ENCODE measurements around the gene ITCH.
"Not testable (repeated sequence)": the region's sequence is repeated elsewhere in the genome, so short reads cannot be mapped to it uniquely, and the experiment has no call there.

Gene ITCH

GRCh38 chr20:34421766-34422466 lies 58.8 kb downstream of the ITCH start:
- H4K20me1 ChIP-seq (ENCODE audit: insufficient read depth, low read length) = no peaks in the 10 kb centered on the region
- H3K79me2 ChIP-seq (ENCODE audit: insufficient read depth, low read length) = peaks cover 10% of the 10 kb centered on the region
- no peaks in the 10 kb centered on the region for H3K27me3 ChIP-seq (ENCODE audit: insufficient read depth, low read length, poor library complexity)
- no peak overlapping the region for H3K4me3 ChIP-seq (ENCODE audit: low read depth in 1 of 2, low read length in 2 of 2)
- H3K9me3 ChIP-seq (ENCODE audit: insufficient read depth, low read length, severe bottlenecking) = no peaks in the 10 kb centered on the region
- H3K27ac ChIP-seq (ENCODE audit: low read length) = no peak overlapping the region
- DNase-seq = no peak
- no peak overlapping the region for H2AFZ ChIP-seq (ENCODE audit: low read depth, low read length)
- no peak for TF ChIP-seq EZH2 (IDR thresholded peaks at IDR 0.05; ENCODE audit: borderline replicate concordance, low read depth, low read length, severe bottlenecking)
- no peak for TF ChIP-seq CTCF (IDR thresholded peaks at IDR 0.05; ENCODE audit: borderline replicate concordance, extremely low read depth, low read length, poor library complexity, severe bottlenecking)
- H3K36me3 ChIP-seq (ENCODE audit: insufficient read depth, low read length) = peaks cover 87% of the 10 kb centered on the region
- no peak overlapping the region for H3K4me2 ChIP-seq (ENCODE audit: insufficient read depth, low read length)
- ATAC-seq (ENCODE audit: insufficient read depth, low read depth) = no peak
- no peaks in the 10 kb centered on the region for H3K4me1 ChIP-seq (ENCODE audit: insufficient read depth, low read length)
- H3K9ac ChIP-seq (ENCODE audit: low read depth, low read length) = no peak overlapping the region

- H3K4me3 ChIP-seq (ENCODE audit: low read depth in 1 of 2, low read length in 2 of 2) = not testable (repeated sequence)
These were observed 62.1 kb downstream of the ITCH start for GRCh38 chr20:34425032-34425690.

GRCh38 chr20:34426026-34426425 lies 63.0 kb downstream of the ITCH start:
- DNase-seq (no peak), ATAC-seq (ENCODE audit: insufficient read depth, low read depth) (no peak)
- Histone ChIP-seq H3K9ac (ENCODE audit: low read depth, low read length) (no peak overlapping the region), H3K9me3 (ENCODE audit: insufficient read depth, low read length, severe bottlenecking) (no peaks in the 10 kb centered on the region), H3K4me2 (ENCODE audit: insufficient read depth, low read length) (no peak overlapping the region), H3K79me2 (ENCODE audit: insufficient read depth, low read length) (peaks cover 5% of the 10 kb centered on the region; the same call in 1 of the 2 replicates), H3K4me1 (ENCODE audit: insufficient read depth, low read length) (no peaks in the 10 kb centered on the region), H3K27ac (ENCODE audit: low read length) (no peak overlapping the region), H3K4me3 (ENCODE audit: low read depth in 1 of 2, low read length in 2 of 2) (no peak overlapping the region), H2AFZ (ENCODE audit: low read depth, low read length) (no peak overlapping the region), H4K20me1 (ENCODE audit: insufficient read depth, low read length) (no peaks in the 10 kb centered on the region), H3K27me3 (ENCODE audit: insufficient read depth, low read length, poor library complexity) (no peaks in the 10 kb centered on the region), H3K36me3 (ENCODE audit: insufficient read depth, low read length) (peaks cover 76% of the 10 kb centered on the region)
- TF ChIP-seq CTCF (IDR thresholded peaks at IDR 0.05; ENCODE audit: borderline replicate concordance, extremely low read depth, low read length, poor library complexity, severe bottlenecking) (no peak), EZH2 (IDR thresholded peaks at IDR 0.05; ENCODE audit: borderline replicate concordance, low read depth, low read length, severe bottlenecking) (no peak)

More at GRCh38 chr20:34425032-34425690, 62.1 kb downstream of the ITCH start:
- H3K27ac ChIP-seq (ENCODE audit: low read length); H2AFZ ChIP-seq (ENCODE audit: low read depth, low read length); DNase-seq; H3K9me3 ChIP-seq (ENCODE audit: insufficient read depth, low read length, severe bottlenecking); H3K79me2 ChIP-seq (ENCODE audit: insufficient read depth, low read length); H3K9ac ChIP-seq (ENCODE audit: low read depth, low read length); H4K20me1 ChIP-seq (ENCODE audit: insufficient read depth, low read length); H3K4me2 ChIP-seq (ENCODE audit: insufficient read depth, low read length); H3K4me1 ChIP-seq (ENCODE audit: insufficient read depth, low read length); H3K27me3 ChIP-seq (ENCODE audit: insufficient read depth, low read length, poor library complexity); ATAC-seq (ENCODE audit: insufficient read depth, low read depth): not testable (repeated sequence)
- peaks cover 77% of the 10 kb centered on the region for H3K36me3 ChIP-seq (ENCODE audit: insufficient read depth, low read length)

DNA sequence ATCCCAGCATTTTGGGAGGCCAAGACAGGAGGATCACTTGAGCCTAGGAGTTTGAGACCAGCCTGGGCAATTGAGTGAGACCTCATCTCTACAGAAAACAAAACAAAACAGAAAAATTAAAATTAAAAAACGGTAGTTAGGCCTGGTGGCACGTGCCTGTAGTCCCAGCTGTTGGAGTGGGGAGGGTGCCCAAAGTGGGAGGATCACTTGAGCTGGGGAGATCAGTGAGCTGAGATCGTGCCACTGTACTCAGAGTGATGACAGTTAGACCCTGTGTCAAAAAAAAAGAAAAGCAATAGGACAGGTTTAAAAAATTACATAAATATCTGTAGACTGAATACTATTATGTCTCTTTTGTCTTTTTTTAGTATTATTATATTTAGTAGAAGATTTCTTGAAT lies 64.3 kb downstream of the ITCH start:
- TF ChIP-seq CTCF (IDR thresholded peaks at IDR 0.05; ENCODE audit: borderline replicate concordance, extremely low read depth, low read length, poor library complexity, severe bottlenecking) = no peak
- TF ChIP-seq EZH2 (IDR thresholded peaks at IDR 0.05; ENCODE audit: borderline replicate concordance, low read depth, low read length, severe bottlenecking) = no peak

More for the DNA sequence above, 64.3 kb downstream of the ITCH start:
- Histone ChIP-seq H3K9ac (ENCODE audit: low read depth, low read length) (no peak overlapping the region), H3K4me2 (ENCODE audit: insufficient read depth, low read length) (no peak overlapping the region), H2AFZ (ENCODE audit: low read depth, low read length) (no peak overlapping the region), H3K27ac (ENCODE audit: low read length) (no peak overlapping the region), H3K36me3 (ENCODE audit: insufficient read depth, low read length) (peaks cover 65% of the 10 kb centered on the region), H3K27me3 (ENCODE audit: insufficient read depth, low read length, poor library complexity) (no peaks in the 10 kb centered on the region), H3K9me3 (ENCODE audit: insufficient read depth, low read length, severe bottlenecking) (no peaks in the 10 kb centered on the region), H3K79me2 (ENCODE audit: insufficient read depth, low read length) (no peaks in the 10 kb centered on the region), H3K4me1 (ENCODE audit: insufficient read depth, low read length) (no peaks in the 10 kb centered on the region), H4K20me1 (ENCODE audit: insufficient read depth, low read length) (no peaks in the 10 kb centered on the region), H3K4me3 (ENCODE audit: low read depth in 1 of 2, low read length in 2 of 2) (no peak overlapping the region)
- no peak for DNase-seq
- ATAC-seq (ENCODE audit: insufficient read depth, low read depth) = no peak
